MM.1S (cell line): ENCODE measurements around the gene FBXL12.

Experiments
- EZH2phosphoT487 ChIP-seq: fragments of 300-600 bp; sonication (generic); IDR thresholded peaks from 2 replicates; pipeline ENCODE4 v1.6.1; 2018; ENCODE audit warnings: antibody characterized with exemption, low read length
- TF ChIP-seq, protein P1 (sequence below): fragments of 300-600 bp; sonication (generic); IDR thresholded peaks from 2 replicates; pipeline ENCODE4 v1.5.1; 2016; ENCODE audit warnings: antibody characterized with exemption, low read length, mixed read lengths

DNA sequence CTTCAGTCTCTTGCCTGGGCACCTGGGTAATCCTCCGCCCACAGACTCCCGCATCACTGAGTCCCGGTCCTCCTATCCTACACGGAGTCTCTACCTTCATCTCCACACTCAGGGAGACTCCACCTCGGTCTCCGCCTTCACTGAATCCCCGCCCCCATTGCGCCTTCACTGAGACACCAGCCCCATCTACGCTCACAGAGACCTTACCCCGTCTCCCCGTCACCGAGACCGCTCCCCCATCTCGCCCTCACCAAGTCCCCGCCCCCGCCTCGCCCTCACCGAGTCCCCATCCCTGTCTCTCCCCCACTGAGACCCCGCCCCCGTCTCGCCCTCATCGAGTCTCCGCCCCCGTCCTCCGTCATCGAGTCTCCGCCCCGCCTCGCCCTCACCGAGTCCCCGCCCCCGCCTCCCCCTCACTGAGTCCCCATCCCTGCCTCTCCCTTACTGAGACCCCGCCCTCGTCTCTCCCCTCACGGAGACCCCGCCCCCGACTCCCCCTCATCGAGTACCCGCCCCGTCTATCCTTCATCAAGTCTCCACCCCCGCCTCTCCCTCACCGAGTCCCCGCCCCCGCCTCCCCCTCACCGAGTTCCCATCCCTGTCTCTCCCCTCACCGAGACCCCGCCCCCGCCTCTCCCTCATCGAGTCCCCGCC lies 27.2 kb downstream of the FBXL12 start:
- TF ChIP-seq, protein P1, sequence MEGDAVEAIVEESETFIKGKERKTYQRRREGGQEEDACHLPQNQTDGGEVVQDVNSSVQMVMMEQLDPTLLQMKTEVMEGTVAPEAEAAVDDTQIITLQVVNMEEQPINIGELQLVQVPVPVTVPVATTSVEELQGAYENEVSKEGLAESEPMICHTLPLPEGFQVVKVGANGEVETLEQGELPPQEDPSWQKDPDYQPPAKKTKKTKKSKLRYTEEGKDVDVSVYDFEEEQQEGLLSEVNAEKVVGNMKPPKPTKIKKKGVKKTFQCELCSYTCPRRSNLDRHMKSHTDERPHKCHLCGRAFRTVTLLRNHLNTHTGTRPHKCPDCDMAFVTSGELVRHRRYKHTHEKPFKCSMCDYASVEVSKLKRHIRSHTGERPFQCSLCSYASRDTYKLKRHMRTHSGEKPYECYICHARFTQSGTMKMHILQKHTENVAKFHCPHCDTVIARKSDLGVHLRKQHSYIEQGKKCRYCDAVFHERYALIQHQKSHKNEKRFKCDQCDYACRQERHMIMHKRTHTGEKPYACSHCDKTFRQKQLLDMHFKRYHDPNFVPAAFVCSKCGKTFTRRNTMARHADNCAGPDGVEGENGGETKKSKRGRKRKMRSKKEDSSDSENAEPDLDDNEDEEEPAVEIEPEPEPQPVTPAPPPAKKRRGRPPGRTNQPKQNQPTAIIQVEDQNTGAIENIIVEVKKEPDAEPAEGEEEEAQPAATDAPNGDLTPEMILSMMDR, result no peak
- no peak for TF ChIP-seq EZH2phosphoT487
